AG04450 (cell line): Measurements from ENCODE around the gene PEPD. TPM values are rescaled to one million over a fixed set of nuclear protein-coding genes. Genes with fewer than 3 reads are reported as not detected.
"Not testable (repeated sequence)": the region's sequence is repeated elsewhere in the genome, so short reads cannot be mapped to it uniquely, and the experiment has no call there.

Source experiments
- CTCF ChIA-PET: fragments of 300-600, 350-600 bp; formaldehyde crosslinking; extraction: SDS; loops from one replicate; lab custom pipeline; 2022; ENCODE audit warnings: antibody characterized with exemption, inconsistent platforms; lab: Charles Lee
- POLR2A ChIA-PET: fragments of 350-600 bp; formaldehyde crosslinking; extraction: SDS; loops from one replicate; lab custom pipeline; 2021; ENCODE audit warnings: antibody characterized with exemption, inconsistent platforms; lab: Yijun Ruan, JAX
- DNase-seq: peaks from one replicate; pipeline ENCODE4 v3.0.0-alpha.2; 2011; ENCODE audit warnings: low read depth, low spot score
- H3K27ac ChIP-seq: one replicate; pipeline ENCODE4 v1.5.1; 2012; ENCODE audit warnings: low read depth, low read length, control low read depth
- H3K27me3 ChIP-seq: one replicate; pipeline ENCODE4 v1.6.0; 2012; ENCODE audit warnings: low read length; ENCODE audit not compliant: control insufficient read depth, insufficient read depth
- H3K4me3 ChIP-seq: 2 replicates; pipeline ENCODE4 v1.5.1; 2011; ENCODE audit warnings: mild to moderate bottlenecking, low read depth, low read length, control low read depth
- H3K9me3 ChIP-seq: 2 replicates; pipeline ENCODE4 v1.5.1; 2012; ENCODE audit warnings: low read length; ENCODE audit not compliant: control insufficient read depth, insufficient read depth
- polyA plus RNA-seq: library from polyadenylated mRNA; depleted of rRNA; stranded (reverse); fragments of >200 nt; gene quantifications from 2 replicates; pipeline ENCODE4 v1.2.3, GENCODE V29; 2011
- TF ChIP-seq, protein P1 (sequence below): IDR thresholded peaks from 2 replicates; pipeline ENCODE4 v1.5.1; 2011; ENCODE audit warnings: low read depth, low read length, control low read depth, inconsistent platforms

PEPD gene
- polyA plus RNA-seq, 1 experiment = 67.1 TPM

DNA sequence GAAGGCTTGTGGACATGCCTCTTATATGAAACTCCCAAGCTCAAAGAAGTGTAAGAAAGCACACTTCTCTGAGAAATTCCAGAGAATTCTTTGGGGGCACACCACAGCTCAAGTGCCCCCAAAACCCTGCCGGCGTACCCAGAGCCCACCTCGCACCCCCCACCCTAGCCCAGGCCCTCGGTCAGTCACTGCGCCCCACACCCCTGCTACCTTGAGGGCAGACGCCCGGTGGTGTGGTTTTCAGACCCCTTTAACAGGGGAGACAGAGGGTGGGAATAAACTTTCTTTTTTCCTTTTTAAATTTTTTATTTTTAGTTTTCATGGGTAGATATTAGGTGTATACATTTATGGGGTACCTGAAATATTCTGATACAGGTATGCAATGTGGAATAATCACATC is 29.5 kb downstream of the PEPD start:
- DNase-seq = no peak
- no peaks in the 10 kb centered on the region for H3K27me3 ChIP-seq
- TF ChIP-seq, protein P1, sequence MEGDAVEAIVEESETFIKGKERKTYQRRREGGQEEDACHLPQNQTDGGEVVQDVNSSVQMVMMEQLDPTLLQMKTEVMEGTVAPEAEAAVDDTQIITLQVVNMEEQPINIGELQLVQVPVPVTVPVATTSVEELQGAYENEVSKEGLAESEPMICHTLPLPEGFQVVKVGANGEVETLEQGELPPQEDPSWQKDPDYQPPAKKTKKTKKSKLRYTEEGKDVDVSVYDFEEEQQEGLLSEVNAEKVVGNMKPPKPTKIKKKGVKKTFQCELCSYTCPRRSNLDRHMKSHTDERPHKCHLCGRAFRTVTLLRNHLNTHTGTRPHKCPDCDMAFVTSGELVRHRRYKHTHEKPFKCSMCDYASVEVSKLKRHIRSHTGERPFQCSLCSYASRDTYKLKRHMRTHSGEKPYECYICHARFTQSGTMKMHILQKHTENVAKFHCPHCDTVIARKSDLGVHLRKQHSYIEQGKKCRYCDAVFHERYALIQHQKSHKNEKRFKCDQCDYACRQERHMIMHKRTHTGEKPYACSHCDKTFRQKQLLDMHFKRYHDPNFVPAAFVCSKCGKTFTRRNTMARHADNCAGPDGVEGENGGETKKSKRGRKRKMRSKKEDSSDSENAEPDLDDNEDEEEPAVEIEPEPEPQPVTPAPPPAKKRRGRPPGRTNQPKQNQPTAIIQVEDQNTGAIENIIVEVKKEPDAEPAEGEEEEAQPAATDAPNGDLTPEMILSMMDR = no peak
- ChIA-PET CTCF (interaction anchor here (1.7 kb wide), 1 partner anchor 76 kb away, joined by 13 read pairs; no protein-coding TSS in a partner anchor), POLR2A (interaction anchor here (0.7 kb wide), 1 partner anchor 18 kb away, joined by 7 read pairs; no protein-coding TSS in a partner anchor)
- H3K27ac ChIP-seq = no peak overlapping the region
- H3K4me3 ChIP-seq = no peak overlapping the region
- H3K9me3 ChIP-seq = no peaks in the 10 kb centered on the region; the same call in 1 of the 2 replicates

DNA sequence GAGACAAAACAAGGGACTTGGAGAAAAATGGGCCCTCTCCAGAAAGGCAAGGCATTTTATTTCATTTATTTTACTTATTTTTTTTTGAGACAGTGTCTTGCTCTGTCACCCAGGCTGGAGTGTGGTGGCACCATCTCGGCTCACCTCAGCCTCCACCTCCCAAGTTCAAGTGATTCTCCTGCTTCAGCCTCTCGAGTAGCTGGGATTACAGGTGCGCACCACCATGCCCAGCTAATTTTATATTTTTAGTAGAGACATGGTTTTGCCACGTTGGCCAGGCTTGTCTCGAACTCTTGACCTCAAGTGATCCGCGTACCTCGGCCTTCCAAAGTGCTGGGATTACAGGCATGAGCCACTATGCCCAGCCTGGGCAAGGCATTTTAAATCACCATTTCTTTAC is 31.0 kb downstream of the PEPD start:
- DNase-seq, H3K4me3 ChIP-seq, H3K27ac ChIP-seq, H3K9me3 ChIP-seq, POLR2A ChIA-PET, H3K27me3 ChIP-seq: not testable (repeated sequence)
- CTCF ChIA-PET = interaction anchor here (1.1 to 1.7 kb wide), 2 partner anchors 60 to 74 kb away, joined by 3 to 13 read pairs; no protein-coding TSS in a partner anchor

DNA sequence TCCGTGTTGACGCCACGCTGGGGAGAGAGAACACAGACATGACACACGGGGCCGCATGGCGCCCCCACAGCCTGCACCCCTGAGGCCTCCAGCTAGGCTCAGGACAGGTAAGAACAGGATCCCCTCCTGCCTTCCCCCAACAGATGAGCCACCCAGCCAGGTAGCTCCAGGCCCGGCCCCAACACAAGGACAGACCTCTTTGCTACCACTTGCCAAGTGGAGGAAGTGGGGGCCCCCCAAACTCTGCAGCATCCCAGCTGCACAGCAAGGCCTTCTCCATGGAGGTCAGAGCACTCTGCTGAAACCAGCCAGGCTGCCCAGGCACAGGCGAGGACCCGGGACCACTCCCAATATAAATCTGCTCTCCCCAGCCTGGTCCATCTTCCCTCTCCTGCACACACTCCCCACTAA is 31.5 kb downstream of the PEPD start:
- POLR2A ChIA-PET = no interaction called here
- DNase-seq = no peak
- TF ChIP-seq, protein P1 = no peak
- Histone ChIP-seq H3K27ac (no peak overlapping the region), H3K27me3 (no peaks in the 10 kb centered on the region), H3K4me3 (no peak overlapping the region), H3K9me3 (no peaks in the 10 kb centered on the region; the same call in 1 of the 2 replicates)
- CTCF ChIA-PET = interaction anchor here (1.1 kb wide), 1 partner anchor 59 kb away, joined by 3 read pairs; no protein-coding TSS in a partner anchor

DNA sequence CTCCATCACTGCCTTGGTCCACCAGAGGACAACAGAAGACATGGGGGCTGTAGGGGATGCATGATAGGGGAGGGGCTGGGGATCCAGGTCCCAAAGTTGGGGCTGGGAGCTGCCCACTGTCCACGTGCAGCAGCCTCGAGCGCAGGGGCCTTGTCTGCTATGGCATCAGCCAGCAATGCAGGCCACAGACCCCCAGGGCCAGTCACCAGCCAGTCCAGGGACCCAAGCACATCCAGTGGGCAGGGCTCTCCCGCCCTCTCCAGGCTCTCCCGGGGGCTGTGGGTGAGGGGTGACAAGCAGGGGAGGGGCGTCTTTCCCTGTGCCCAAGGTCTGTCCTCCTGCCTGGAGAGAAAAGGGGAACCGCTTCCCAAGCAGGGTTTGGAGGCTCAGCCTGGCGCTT is 32.8 kb downstream of the PEPD start:
- no peaks in the 10 kb centered on the region; the same call in 1 of the 2 replicates for H3K9me3 ChIP-seq
- H3K27me3 ChIP-seq = no peaks in the 10 kb centered on the region
- ChIA-PET POLR2A (no interaction called here), CTCF (no interaction called here)
- TF ChIP-seq, protein P1 = no peak
- H3K4me3 ChIP-seq = no peak overlapping the region
- no peak for DNase-seq
- H3K27ac ChIP-seq = no peak overlapping the region

DNA sequence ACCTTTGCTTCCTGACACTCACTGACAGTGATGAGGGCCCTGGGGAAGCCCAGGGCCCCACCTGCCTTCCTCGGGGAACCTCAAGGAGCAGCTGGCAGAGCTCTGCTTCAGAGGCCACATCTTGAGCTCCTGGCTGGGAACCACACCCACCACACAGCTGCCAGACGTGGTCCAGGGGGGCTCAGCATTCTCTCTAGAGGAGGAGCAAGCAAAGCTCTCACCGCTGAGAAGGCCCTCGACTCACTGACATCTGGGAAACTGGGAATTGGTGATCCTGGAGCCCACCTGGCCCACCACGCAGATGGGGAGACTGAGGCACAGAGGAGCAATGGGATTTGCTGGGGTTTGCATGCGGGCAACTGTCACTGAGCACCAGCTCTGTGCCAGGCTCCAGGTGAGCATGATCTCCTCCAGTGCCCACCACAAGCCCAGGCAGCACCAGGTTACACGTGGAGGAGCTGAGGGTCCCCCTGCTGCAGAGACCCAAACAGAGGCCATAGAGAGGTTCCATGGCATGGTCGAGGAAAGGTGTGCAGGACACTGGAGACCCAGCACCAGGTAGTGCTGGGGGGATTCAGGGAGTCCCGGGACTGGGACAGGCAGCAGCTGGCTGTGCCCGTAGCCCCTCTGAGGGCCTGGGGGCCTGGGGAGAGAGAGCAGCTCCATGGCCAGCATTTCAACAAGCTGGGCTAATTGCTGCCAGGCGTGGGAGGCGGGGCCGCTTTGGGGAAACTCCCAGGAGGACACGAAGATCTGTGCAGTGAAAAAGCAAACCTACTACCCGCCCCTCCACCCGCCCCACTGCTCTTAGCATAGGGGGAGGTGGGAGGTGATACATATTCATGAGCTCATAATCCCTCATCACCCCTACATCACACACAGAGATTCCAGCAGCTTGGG is 33.4 kb downstream of the PEPD start:
- ChIA-PET CTCF (no interaction called here), POLR2A (no interaction called here)
- Histone ChIP-seq H3K9me3 (peaks cover 6% of the 10 kb centered on the region), H3K27ac (no peak overlapping the region), H3K27me3 (no peaks in the 10 kb centered on the region), H3K4me3 (no peak overlapping the region)
- DNase-seq = no peak
- TF ChIP-seq, protein P1 = no peak
